AML-193 (cell line): ENCODE measurements around the gene CH25H.
"Not testable (repeated sequence)": the region's sequence is repeated elsewhere in the genome, so short reads cannot be mapped to it uniquely, and the experiment has no call there.

Source experiments
- DNase-seq, 2 experiments: peaks; one replicate each; lab custom pipeline; 2025; lab: John Stamatoyannopoulos, UW

CH25H gene, protein sequence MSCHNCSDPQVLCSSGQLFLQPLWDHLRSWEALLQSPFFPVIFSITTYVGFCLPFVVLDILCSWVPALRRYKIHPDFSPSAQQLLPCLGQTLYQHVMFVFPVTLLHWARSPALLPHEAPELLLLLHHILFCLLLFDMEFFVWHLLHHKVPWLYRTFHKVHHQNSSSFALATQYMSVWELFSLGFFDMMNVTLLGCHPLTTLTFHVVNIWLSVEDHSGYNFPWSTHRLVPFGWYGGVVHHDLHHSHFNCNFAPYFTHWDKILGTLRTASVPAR

DNA sequence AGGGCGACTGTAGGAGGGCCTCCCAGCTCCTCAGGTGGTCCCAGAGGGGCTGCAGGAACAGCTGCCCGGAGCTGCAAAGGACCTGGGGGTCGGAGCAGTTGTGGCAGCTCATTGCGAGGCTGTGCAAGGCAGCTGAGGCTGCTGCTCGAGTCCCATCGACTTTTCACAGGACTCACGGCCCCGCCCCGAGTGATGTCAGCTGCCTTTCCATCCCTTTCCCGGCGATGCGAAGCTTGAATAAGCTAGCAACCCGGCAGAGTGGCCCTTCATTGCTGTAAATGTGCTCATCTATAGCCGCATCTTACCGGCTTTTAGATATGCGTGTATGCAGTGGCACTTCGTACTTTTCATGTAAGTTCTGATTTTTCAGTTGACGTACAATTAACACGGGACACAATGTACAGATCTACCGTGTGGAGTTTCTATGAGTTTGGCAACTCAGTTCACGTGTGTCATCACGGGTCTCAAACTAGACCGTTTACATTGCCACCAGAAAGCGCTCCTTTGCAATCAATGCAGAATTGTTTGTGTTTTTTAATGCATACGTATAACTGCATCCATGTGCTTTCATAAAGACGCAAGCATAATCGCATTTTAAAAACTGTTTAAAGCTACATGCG lies at the start of gene CH25H:
CH25H (minus strand) TSS at position 137 of the 620 bp plus-strand sequence; CDS start at position 112, 25 bp downstream.
- no peak for DNase-seq

DNA sequence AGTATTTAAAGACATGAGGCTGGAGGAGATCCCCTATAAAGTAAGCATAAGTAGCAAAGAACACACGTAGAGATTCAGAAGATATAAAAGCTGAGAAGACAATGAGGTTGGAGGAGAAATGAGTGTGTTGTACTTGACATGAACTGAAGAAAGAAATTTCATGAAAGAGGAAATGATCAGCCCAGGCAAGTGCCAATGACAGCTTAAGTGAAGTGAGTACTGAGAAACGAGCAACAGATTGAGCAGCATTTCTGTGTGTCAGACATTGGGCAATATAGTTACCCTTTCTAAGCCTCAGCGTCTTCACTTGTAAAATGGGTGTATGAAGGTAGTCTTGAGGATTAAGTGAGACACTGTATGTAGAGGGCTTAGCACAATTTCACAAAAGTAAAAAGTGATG lies 49.2 kb upstream of the CH25H start:
- DNase-seq, result peak in 1 of 2 experiments; percentile 28

DNA sequence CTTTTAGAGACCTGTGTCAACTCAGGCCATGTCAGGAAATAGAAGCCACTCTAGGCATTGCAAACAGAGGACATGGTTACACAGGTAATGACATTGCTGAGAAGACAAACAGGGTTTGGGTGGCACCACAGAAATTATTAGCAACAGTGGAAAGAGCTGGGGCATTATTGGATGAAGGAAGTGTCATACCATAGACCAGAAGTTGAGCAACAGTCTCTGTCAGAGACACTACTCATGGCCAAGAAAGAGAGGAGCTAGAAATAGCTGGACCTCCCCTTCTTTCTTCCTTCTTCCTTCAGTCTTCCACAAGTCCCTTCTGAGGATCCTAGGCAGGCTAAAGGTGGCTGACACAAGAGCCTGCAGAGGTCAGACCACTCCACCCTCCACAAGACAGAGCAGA lies 48.7 kb upstream of the CH25H start:
- DNase-seq, result peak; percentile 58 to 67

DNA sequence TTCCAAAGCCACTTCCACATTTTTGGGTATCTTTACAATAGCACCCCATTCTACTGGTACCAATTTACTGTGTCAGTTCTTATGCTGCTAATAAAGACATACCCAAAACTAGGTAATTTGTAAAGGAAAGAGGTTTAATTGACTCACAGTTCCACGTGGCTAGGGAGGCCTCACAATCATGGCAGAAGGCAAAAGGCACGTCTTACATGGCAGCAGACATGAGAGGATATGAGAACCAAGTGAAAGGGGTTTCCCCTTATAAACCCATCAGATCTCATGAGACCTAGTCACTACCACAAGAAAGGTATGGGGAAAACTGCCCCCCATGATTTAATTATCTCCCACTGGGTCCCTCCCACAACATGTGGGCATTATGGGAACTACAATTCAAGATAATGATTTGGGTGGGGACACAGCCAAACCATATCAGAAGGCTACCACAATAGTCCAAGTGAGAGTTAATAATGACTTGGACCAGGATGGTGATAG lies 48.0 kb upstream of the CH25H start:
- DNase-seq, result not testable (repeated sequence)

DNA sequence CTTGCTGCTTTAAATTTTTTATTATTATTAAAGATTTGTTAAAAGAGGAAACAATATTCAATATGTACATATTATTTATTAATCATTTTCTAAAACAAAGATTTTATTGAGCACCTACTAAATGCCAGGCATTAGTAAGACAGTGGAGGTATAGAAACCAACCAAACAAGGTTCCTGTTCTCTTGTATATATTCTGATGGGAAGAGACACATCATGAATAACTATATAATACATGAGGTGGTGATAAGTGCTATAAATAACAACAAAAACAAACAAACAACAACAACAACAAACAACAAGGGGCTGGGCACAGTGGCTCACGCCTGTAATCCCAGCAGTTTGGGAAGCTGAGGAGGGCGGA lies 45.1 kb upstream of the CH25H start:
- DNase-seq, result no peak

DNA sequence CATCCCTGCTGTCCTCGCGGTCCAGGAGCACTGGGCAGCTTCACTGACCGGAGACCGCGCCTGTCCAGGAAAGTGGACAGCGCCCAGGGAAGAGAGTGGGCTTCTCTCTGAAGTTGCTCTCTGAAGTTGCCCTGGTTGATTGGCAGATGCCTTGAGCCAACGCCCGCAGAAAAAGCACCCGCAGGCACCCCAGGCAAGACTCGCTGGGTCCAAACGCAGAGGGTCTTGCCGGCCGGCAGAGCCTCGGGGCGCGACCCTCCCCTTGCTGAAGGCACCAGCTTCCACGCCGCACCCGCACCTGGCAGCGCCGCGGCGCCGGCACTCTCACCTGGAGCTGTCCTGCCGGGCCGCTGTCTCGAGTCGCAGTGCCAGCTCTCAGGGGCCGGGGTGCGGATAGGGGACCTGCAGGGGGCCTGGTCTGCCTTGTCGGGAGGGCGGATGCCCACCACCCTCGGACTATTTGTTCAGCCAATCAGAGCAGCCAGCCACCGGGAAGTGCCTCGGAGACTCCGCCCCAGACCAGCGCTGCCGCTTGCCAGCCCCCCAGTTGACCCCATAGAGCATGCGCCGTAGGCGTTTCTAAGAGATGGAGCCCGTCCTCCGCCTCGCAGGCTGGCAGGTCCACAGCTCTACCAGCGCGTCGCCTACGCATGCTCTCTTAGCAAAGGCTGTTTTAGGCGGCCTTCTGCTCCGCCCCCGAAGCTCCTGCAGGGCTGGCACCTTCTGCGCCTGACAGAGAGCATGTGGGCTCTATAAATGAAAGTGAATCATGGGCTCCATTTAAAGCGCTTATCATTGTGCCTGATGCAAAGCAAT lies 44.5 kb upstream of the CH25H start, which contains the start of gene LIPA:
LIPA (minus strand) TSS at position 367 of the 816 bp plus-strand sequence. CDS start 4,127 bp downstream, outside the sequence.
- peak; percentile 97 to 98 for DNase-seq

DNA sequence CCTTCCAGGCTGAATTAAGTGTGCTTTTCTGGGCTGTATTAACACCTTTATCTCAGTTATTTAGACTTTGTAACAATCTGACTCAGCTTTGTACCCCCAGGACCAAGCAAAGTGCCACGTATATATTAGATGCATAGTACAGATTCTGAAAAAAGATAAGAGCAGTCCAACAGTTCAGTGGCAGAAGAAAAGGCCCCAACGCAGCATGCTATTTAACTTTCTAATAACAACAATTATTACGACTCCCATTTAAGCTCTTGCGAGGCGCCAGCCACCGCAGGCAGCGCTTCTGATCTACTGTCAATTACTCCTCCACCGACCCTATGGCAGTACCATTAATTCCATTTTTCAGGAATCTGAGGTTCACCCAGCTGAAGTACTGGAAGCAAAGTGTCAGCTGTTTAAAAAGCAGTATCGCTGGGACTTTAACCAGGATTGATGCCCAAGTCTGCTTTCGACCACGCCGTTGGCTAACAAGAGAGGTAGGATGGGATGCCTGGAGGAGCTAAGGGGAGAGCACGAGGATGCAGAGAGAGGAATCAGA lies 43.8 kb upstream of the CH25H start:
- DNase-seq, result no peak

DNA sequence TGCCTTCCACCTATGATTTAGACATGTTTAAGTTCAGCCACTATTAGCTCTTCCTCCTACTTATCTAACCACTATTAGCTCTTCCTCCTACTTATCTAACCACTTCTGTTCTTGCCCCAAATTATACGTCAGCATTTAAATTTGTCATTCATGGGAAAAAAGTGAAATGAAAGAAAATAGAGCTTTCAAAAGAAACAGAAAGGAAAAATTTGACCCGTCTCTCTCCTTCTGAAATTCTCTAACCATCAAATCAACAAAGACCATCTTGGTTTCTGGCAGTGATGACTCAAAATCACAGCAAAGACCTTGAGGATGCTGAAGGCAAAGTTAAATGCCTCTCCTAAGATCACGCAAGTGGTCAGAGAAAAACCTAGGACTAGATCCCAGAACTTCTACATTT lies 41.9 kb upstream of the CH25H start:
- no peak for DNase-seq

DNA sequence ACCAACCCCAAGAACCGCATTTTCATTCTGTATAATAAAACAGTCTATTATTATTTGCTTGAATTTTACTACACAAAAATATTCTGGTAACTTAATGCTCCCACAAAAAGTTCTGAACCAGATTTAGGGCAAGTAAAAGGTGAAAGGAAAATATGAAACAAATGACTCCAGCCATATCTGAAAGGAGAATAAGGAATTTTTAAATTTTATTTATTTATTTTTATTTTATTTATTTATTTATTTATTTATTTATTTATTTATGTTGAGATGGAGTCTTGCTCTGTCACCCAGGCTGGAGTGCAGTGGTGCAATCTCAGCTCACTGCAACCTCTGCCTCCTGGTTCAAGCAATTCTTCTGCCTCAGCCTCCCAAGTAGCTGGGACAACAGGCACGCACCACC lies 40.5 kb upstream of the CH25H start:
- DNase-seq, result not testable (repeated sequence)

DNA sequence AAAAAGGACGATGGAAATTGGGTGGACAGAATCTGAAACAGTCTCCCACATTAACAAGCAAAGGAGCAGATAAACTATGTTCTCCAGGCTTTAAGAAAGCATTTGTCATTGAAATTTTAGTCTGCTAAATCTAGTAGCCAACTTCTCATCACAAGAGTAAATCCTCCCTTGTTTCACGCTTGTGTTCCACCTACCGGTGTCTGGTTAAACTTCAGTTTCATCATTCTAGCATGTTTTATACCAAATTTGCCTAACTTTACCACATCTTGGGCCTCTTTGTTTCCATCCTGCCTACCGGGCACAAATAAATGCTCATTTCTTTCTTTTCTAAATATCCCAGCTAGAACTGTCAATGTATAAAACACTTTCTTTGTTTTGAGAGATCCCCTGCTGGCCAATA lies 38.7 kb upstream of the CH25H start:
- DNase-seq, result no peak

DNA sequence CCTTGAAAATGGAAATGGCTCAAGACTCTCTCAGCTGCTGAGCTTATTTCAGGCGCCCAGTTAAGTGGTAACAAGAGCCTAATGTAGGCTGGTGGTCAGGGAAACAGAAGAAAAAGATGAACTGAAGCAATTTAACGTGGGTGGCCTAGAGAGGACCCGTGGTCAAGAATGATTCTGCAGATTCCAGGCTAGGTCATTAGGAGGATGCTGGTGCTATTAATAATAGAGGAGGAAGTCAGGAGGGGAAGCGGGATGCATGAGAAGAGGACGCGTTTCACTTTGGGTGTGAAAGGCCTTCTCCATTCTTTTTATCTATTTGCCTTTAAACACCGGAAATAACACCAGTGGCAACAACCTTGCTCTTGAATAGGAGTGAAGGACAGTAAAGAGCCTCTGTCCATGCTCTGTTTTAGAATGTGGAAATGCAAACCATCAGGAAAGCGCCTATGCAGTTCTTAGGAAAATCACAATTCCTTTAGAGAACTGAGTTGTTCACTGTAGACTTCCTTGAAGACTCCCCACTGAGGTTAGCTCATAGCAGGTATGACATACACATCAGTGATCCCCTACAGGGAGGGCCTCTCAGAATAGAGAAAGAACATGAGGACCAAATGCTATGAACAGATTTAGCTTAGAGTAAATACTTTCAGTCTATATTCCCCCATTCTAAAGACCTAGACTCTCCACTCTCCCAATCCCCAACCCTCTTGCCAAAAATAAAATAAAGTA lies 35.9 kb upstream of the CH25H start:
- DNase-seq, result no peak

DNA sequence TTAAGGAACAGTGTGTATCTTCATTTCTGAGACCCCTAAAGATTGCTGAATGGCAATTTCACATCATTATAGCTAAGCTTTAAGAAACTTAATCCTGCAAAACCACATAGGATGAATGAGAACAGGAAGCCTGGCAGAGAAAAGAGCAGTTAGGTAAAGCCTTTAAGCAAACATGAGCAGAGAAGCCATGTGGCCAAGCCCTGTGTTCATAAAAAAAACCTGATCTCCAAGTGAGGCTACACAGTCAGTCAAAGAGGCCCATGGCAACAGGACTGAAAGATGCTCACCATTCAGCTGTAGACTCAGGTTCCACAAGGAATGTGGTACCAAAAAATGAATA lies 35.2 kb upstream of the CH25H start:
- DNase-seq, result peak; percentile 21 to 27

DNA sequence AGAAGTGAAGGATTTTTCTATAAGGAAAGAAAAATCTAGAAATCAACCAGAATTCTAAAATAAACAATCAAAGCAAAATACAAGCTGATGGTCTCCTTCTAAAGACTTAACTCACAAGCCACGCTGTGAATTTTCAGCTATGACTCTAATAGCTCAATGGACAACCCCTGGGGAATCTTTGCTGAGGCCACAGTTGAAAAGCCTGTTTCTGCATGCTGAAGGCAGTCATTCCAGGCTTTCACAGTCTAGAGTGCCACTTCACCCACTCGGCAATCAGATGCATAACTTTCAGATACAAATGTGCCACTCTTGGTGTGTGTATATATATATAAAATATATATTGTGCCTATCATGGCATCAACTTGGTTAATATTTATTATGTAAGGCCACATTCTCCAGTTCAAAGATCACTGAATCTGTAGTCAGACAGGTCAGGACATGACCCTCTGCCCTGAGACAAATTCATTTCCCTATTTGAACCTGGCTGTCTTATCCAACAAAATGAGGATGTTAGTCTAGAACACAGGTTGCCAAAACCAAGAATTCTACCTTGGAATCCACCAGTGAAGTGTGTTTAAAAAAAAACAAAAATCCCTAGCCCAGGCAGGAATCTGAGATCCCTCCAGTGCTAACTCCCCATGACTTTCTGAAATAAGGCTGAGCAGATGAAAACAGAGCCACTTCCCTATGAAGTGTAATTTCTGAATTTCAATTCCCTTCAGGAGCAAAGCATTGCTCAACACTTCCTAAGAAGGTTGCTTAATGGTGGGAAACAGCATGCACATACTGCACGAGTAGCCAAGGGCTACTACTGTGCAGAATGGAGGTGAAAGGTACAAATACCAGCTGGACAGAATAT lies 34.6 kb upstream of the CH25H start:
- peak in 1 of 2 experiments; percentile 24 for DNase-seq

DNA sequence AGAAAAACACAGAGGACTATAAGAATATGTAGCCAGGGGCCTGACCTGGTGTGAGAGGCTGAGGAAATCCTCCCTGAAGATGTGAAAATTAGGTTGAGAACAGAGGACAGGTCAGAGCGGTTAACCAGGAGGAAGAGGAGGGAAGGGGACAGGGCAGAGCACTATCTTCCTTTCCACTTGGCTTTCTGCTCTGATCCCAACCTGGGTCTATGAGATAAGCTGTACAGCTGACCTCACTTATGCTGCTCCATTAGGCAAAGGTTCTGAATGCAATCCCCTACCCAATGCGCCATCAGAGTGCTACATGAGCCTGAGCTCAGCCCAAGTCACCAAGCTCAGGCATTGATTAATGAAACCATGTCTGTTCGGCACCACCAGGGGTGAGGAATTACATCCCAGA lies 33.9 kb upstream of the CH25H start:
- no peak for DNase-seq

DNA sequence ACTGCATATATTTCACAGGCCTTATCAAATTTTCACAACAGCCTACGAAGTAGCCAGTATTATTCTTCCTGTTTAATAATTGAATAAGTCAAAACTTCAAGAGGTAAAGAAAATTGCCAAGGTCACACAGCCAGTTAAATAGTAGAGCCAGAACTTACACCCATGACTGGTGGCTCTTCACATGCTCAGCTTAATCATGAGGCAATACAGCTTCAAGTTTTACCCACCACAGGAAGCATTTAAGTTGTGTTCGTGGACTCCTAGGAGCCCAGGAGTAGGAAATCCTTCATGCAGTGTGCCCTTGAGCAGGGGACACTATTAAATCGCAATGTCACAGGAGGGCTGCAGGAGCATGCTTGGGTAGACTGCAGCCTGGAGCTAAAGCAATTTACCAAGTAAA lies 33.4 kb upstream of the CH25H start:
- no peak for DNase-seq

DNA sequence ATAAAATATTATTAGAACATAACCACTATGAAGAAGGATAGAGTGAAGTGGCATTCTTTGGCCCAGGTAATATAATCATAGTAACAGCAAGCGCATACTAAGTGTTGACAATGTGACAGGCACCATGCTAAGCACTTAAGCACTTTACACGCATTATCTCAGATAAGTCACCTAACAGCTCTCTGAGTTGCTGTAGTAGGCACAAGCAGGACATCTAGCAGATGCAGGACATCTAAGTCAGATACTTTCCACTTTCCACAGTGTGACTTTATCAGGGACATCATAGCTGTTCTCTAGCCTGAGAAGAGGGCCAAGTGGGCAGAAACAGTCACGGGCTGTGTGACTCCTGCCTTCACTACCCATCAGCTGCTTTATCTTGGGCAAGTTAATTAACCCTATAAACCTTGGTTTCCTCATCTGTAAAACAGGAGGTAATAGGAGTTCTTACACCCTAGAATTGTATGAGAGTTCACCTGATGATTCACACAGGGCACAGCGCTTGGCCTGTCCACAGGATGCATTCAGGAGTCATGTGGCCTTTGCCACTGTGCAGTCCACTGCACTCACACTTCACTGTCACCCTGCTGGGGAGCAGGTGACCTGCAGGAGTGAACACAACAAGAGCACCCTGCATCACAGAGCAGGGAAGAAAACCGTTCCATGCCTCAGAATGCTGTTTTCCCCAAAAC lies 32.0 kb upstream of the CH25H start:
- no peak for DNase-seq

DNA sequence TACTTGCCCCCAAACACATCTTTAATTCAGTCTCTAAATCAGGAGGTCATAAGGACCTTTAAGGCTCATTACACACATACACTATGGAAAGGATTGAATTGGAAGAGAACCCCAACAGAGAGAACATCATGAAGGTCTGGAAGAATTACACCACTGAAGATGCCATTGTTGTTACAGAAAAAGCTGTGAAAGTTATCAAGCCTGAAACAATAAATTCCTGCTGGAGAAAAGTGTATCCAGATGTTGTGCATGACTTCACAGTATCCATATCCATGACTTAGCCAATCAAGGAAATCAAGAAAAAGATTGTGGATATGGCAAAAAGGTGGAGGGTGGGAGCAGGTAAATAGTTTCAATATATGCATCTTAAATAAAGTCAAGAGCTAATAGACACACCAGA lies 30.7 kb upstream of the CH25H start:
- no peak for DNase-seq

DNA sequence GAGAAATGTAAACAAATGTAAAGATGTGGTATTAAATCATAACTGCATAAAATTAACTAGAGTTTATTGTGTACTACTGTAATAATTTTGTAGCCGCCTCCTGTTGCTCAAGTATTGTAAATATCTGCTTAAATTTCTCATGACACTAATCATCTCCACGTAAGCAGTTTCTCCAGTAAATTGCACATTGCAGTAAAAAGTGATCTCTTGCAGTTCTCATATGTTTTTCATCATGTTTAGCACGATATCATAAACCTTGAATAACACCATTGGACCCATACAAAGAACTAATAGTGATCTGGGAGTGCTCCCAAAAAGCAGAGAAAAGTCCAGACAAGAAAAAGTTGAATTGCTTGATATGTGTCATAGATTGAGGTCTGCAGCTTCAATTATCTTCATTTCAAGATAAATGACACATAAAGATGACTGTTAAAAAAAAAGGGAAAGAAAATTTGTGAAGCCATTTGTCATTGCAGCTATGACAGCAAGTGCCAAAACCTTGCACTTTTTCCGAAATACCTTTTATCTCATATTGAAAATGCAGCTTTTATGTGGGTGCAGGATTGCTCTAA lies 29.2 kb upstream of the CH25H start:
- DNase-seq, result no peak

DNA sequence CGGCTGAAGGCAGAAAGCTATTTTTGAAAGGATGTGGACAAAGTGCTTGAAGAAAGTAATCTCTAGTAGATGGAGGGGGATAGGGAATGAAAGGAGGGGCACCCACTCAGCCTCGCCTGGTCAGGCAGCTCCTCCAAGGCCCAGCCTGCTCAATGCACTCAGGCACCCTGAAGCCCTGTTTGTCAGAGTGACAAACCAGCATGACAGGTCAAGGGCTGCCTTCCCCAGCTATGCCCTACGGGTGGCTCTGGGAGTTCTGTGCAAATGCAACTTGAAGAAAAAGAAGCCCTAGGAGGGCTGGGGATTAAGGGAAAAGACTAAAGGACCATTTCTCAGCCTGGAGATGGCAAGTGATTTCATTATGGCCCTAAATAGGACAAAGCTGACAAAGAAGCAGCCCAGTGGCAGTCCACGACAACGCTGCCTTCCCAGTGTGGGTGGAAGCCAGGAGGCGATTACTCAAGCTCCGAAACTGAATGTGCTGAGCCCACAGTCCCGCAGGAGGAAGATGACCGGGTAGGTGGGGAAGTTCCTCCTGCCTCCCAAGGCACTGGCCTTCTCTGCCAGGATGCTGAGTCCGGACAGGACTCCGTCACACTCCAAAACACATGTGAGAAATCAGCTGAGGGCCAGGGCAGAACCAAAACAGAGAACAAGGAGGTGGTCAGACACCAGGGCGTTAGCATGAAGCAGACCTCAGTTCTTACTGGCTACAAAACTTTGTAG lies 28.1 kb upstream of the CH25H start:
- no peak for DNase-seq
